Bronchial epithelial cell (primary cell): ENCODE results near the gene ADD1. TPM values are rescaled to one million over a fixed set of nuclear protein-coding genes. Genes with fewer than 3 reads are reported as not detected.

Source experiments
- DNase-seq: peaks from one replicate; pipeline ENCODE4 v3.0.0-alpha.2; 2010; ENCODE audit warnings: low read depth
- FAIRE-seq: peaks from 2 replicates; lab custom pipeline; 2011; peaks lifted over from hg19 to GRCh38; lab: Jason Lieb, UNC
- H3K27me3 ChIP-seq: 2 replicates; pipeline ENCODE4 v1.5.1; 2011; ENCODE audit warnings: low read length; ENCODE audit not compliant: control insufficient read depth, insufficient read depth
- H3K36me3 ChIP-seq: 2 replicates; pipeline ENCODE4 v1.5.1; 2011; ENCODE audit warnings: low read length; ENCODE audit not compliant: control insufficient read depth, insufficient read depth
- H3K4me3 ChIP-seq: 2 replicates; pipeline ENCODE4 v1.5.1; 2011; ENCODE audit warnings: mild to moderate bottlenecking, low read depth, low read length, control low read depth
- CTCF ChIP-seq: IDR thresholded peaks from 2 replicates; pipeline ENCODE4 v1.5.1; 2011; ENCODE audit warnings: mild to moderate bottlenecking, moderate library complexity, low read length, control low read depth, inconsistent platforms; ENCODE audit not compliant: insufficient read depth, severe bottlenecking
- total RNA-seq: library from RNA; depleted of rRNA; stranded (reverse); fragments of >200 nt; gene quantifications from 2 replicates; pipeline ENCODE4 v1.2.1, GENCODE V29; 2014

Gene ADD1
- total RNA-seq, result 71.9 and 113 TPM in 2 replicates

DNA sequence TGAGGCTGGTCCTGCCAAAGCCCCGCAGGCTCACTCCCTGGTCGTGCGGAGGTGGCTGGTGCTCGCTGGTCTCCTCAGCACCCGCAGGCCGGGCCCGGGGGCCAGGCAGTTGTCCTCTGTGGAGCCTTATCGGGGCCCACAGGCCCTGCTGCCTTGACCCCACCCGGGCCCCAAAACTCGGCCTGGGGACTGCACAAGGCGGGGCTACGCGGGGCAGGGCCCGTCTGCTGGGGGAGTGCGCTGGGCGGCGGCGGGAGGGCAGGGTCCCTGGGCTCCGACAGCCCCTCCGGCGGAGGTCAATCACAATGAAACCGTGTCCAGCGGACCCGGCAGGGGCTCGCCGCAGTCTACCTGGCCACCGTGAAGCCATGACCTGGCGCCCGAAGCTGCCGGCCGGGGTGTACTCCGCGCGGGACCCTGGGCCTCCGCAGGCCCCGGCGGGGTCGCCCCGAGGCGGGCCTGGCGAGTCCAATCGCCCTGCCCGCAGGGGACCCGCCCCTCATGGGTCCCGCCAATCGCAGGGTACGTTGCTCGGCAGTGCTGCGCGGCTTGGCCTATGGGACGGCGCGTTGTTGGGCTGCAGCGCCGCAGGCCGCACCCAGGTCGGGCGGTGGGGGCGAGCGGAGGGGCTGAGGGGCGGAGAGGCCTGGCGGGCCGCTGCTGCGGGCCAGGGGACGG lies at the start of gene ADD1:
Gene ADD1 (plus strand): TSS at position 582 of the 678 bp plus-strand sequence. CDS start 32,072 bp downstream, outside the sequence.
- Histone ChIP-seq H3K36me3 (peaks cover 1% of the 10 kb centered on the region), H3K27me3 (no peaks in the 10 kb centered on the region), H3K4me3 (peak within 1 kb of the TSS; percentile 84)
- DNase-seq (peak; percentile 80), FAIRE-seq (no peak)
- no peak for TF ChIP-seq CTCF

DNA sequence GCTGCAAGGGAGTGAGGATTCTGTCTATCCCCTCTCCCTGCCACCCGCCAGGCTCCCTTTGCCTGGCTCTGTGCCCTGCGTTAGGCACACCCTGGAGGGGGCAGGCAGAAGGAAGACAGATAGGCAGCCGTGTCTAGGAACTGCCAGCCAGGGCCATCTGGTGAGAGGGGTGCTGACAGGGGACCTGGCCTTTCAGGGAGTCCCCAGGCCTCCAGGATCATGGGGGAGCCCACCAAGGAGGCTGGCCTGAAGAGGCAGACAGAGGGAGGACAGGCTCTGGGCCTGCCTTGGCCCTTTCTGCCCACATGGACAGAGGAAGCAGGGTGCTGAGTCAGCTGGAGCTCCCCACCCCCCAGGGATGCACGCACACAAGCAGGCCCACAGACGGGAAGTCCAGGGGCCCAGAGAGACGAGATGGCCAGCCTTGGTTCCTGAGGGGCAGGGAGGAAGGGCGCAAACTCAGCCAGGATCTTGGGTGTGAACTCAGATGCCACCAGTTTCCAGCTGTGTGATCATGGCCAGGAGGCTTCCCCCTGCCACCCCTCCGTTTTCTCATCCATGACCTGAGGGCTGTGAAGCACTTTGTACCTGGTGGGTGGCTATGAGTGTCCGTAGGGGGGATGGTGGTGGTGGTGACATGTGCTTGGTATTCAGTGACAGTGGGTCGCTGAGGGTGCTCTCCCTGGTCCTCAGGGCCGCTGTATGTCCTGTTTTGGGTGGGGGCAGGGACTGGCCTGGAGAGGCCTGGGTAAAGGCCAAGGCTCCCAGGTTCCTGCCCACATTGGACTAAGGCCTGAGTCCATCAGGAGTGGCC lies 49.0 kb upstream of the ADD1 start:
- no peak for TF ChIP-seq CTCF
- H3K36me3 ChIP-seq, result peaks cover 18% of the 10 kb centered on the region
- no peak for FAIRE-seq

DNA sequence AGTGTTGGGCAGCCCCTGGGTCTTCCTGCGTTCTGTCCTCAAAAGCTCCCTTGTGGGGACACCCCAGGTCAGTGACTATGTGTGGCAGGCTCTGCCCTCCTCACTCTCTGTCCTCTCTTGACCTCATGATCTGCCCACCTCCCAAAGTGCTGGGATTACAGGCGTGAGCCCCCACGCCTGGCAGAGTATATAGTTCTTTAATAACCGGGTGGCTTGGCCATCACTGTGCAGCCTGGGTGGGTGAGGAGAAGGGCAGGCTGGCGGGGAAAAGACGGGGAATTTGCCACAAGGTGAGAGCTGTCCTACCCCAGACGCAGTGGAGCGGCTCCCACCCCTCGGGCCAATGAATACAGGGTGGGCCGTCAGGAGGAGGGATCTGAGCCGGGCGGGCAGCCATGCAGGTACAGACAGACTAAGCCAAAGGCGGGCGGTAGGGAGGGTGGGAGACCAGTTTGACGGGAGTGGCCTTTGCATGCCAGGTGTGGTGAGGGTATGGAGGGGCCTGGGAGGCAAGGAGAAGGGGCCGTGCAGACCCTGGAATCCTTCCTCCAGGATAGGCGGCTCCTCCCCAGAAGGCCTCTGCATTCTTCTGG lies 48.2 kb upstream of the ADD1 start:
- Histone ChIP-seq H3K4me3 (no peak overlapping the region), H3K36me3 (peaks cover 20% of the 10 kb centered on the region), H3K27me3 (no peaks in the 10 kb centered on the region)
- TF ChIP-seq CTCF, result no peak
- DNase-seq (no peak), FAIRE-seq (no peak)

More for the DNA sequence above, 49.0 kb upstream of the ADD1 start:
- no peaks in the 10 kb centered on the region for H3K27me3 ChIP-seq
- DNase-seq, result peak; percentile 49
- H3K4me3 ChIP-seq, result peak overlapping the region; percentile 82

GRCh38 chr4:2795893-2796848 lies 47.5 kb upstream of the ADD1 start:
- DNase-seq, result peak; percentile 89
- Histone ChIP-seq H3K4me3 (no peak overlapping the region), H3K27me3 (no peaks in the 10 kb centered on the region), H3K36me3 (peaks cover 21% of the 10 kb centered on the region)
- FAIRE-seq, result peak; percentile 97
- peak; percentile 13 for TF ChIP-seq CTCF

DNA sequence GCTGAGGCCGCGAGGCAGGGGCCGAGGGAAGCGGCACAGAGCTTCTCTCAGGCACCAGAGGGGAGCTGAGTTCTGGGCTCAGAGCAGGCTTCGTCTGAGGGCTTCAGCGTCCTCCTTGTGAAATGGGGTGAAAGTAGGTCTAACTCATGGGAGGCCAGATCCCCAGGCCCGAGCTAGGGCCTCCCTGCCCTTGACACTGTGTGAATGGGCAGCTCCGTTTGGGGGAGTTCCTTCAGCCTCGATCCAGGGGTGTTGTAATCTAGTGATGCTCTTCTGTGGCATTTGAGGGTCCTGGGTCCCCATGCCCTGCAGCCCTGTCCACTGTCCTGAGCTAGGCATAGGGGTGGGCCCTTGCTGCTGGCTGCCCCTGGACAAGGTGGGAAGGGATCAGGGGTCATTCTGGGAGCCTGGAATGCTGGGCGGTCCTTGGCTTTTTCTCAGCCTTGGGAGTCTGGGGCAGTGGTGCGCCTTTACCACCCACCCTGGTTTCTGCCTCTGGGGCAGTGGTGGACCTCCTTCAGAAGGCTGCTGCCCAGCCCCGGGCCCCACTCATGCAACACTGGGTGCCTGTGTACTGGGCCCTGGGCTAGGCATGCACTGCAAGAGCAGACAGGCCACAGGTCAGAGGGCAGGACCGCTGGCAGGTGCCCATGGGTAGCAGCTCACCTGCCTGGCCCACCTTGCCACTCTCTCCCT lies 46.6 kb upstream of the ADD1 start:
- DNase-seq, result no peak
- H3K36me3 ChIP-seq, result peaks cover 22% of the 10 kb centered on the region
- FAIRE-seq, result no peak
- H3K27me3 ChIP-seq, result no peaks in the 10 kb centered on the region
- no peak for TF ChIP-seq CTCF
- H3K4me3 ChIP-seq, result no peak overlapping the region
